Tibial nerve (tissue), 4 donors: ENCODE data around the gene IL20.

Source experiments
- CTCF ChIP-seq, 5 experiments: fragments of 200-600 bp in 3 of 5; fragments of 450-650 bp in 2 of 5; sonication (generic) in 3 of 5; IDR thresholded peaks; one replicate each; pipeline ENCODE4 v1.5.1; 2016 to 2019; ENCODE audit warnings: antibody characterized with exemption in 5 of 5, mild to moderate bottlenecking in 3 of 5, moderate library complexity in 2 of 5
- EP300 ChIP-seq, 2 donors: sonication (generic); formaldehyde crosslinking; IDR thresholded peaks; one replicate each; pipeline ENCODE4 v1.6.1; 2017; ENCODE audit warnings: antibody characterized with exemption in 2 of 2, mild to moderate bottlenecking in 1 of 2

- no peak for TF ChIP-seq CTCF (IDR thresholded peaks at IDR 0.05)
- no peak for TF ChIP-seq EP300 (IDR thresholded peaks at IDR 0.05)
These were observed 6.7 kb downstream of the IL20 start for GRCh38 chr1:206872139-206872538.
